ENCODE results near the gene CRYBG3. TPM values are rescaled to one million over a fixed set of nuclear protein-coding genes. Genes with fewer than 3 reads are reported as not detected.

Gene CRYBG3
- total and polyA plus RNA-seq, 2 of the 13 experiments (the other 11 are each of a cell fraction or from before 2014, with no cell fraction given), result 3.8 to 15.9 TPM

DNA sequence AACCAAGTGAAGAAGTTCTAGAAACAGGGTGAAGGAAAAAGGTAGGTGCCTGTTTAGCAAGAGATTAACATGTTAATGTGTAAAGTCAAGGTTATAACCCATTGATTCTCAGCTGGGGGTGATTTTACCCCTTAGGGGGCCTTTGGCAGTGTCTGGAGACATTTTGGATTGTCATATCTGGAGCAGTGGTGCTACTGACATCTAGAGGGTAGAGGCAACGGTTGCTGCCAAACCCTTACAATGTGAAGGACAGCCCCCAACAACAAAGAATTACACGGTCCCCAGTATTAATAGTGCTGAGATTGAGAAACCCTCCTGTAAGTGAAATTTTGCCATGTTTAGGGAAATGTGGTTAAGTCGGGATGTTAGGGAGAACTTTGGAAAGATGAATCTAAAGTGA lies 74.7 kb downstream of the CRYBG3 start (continued):
- TF ChIP-seq ZNF234 (CRISPR knock-in tag; conservative IDR thresholded peaks at IDR 0.05), result no peak
- TF ChIP-seq MAFG (CRISPR knock-in tag; IDR thresholded peaks at IDR 0.05), result no peak

DNA sequence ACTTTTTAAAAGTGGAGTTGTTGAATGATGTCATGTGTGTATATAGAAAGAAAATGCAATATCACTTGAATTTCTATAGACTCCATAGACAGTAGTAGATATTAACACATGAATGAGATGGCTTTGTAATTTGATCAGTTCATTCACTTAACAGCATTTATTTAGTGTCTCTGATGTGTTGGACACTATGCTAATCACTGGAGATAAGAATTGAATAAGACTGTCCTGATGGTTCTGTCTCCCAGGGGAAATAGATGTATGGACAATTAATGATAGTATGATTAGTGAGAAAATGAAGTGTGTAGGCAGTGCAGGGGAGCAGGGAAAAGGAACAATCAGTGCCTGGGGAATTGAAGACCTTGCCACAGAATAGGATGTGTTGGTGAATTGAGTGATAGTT lies 77.5 kb downstream of the CRYBG3 start:
- FAIRE-seq, result no peak
- intact Hi-C loops (cut with micrococcal nuclease; ENCODE audit: unreplicated experiment), result no loop called here

More for the DNA sequence above, 77.5 kb downstream of the CRYBG3 start:
- no peaks in the 10 kb centered on the region for H4K20me1 ChIP-seq (ENCODE audit: insufficient read depth, low read length)
- no peak overlapping the region for H3K27ac ChIP-seq (ENCODE audit: extremely low read length, insufficient read depth, low read length)
- no peaks in the 10 kb centered on the region for H3K79me2 ChIP-seq (ENCODE audit: insufficient read depth, low read length)
- ChIA-PET POLR2A (no interaction called here), CTCF (ENCODE audit: low intra/inter-chr PET ratio, low total read pairs) (no interaction called here)
- H3K4me2 ChIP-seq (ENCODE audit: low read depth, low read length), result no peak overlapping the region
- H2AFZ ChIP-seq (ENCODE audit: low read length), result no peak overlapping the region
- in situ Hi-C loops (cut with HindIII; ENCODE audit: extremely low pct_ligation_motif_present, low pct_unique_long_range_greater_than_20kb), result no loop called here
- no peak for DNase-seq (ENCODE audit: low spot score)
- H3K9ac ChIP-seq (ENCODE audit: insufficient read depth, low read depth, low read length), result no peak overlapping the region
- H3K27me3 ChIP-seq (ENCODE audit: control insufficient read depth in 1 of 2, insufficient read depth in 2 of 2, low read length in 2 of 2), result no peaks in the 10 kb centered on the region
- H3K4me3 ChIP-seq (replicated peaks in 1 of 3; ENCODE audit: insufficient read depth in 1 of 3, low read depth in 2 of 3, low read length in 3 of 3), result no peak overlapping the region
- no peak for ATAC-seq
- TF ChIP-seq ATF7 (IDR thresholded peaks at IDR 0.05) (peak; percentile 3; the same call in 1 of the 2 replicates), ATF7 (CRISPR knock-in tag; IDR thresholded peaks at IDR 0.05) (no peak)
- TF ChIP-seq, protein P1, sequence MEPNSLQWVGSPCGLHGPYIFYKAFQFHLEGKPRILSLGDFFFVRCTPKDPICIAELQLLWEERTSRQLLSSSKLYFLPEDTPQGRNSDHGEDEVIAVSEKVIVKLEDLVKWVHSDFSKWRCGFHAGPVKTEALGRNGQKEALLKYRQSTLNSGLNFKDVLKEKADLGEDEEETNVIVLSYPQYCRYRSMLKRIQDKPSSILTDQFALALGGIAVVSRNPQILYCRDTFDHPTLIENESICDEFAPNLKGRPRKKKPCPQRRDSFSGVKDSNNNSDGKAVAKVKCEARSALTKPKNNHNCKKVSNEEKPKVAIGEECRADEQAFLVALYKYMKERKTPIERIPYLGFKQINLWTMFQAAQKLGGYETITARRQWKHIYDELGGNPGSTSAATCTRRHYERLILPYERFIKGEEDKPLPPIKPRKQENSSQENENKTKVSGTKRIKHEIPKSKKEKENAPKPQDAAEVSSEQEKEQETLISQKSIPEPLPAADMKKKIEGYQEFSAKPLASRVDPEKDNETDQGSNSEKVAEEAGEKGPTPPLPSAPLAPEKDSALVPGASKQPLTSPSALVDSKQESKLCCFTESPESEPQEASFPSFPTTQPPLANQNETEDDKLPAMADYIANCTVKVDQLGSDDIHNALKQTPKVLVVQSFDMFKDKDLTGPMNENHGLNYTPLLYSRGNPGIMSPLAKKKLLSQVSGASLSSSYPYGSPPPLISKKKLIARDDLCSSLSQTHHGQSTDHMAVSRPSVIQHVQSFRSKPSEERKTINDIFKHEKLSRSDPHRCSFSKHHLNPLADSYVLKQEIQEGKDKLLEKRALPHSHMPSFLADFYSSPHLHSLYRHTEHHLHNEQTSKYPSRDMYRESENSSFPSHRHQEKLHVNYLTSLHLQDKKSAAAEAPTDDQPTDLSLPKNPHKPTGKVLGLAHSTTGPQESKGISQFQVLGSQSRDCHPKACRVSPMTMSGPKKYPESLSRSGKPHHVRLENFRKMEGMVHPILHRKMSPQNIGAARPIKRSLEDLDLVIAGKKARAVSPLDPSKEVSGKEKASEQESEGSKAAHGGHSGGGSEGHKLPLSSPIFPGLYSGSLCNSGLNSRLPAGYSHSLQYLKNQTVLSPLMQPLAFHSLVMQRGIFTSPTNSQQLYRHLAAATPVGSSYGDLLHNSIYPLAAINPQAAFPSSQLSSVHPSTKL (CRISPR knock-in tag; IDR thresholded peaks at IDR 0.05), result no peak
- TF ChIP-seq, protein P2, sequence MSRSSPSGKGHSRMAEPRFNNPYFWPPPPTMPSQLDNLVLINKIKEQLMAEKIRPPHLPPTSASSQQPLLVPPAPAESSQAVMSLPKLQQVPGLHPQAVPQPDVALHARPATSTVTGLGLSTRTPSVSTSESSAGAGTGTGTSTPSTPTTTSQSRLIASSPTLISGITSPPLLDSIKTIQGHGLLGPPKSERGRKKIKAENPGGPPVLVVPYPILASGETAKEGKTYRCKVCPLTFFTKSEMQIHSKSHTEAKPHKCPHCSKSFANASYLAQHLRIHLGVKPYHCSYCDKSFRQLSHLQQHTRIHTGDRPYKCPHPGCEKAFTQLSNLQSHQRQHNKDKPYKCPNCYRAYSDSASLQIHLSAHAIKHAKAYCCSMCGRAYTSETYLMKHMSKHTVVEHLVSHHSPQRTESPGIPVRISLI (CRISPR knock-in tag; IDR thresholded peaks at IDR 0.05; ENCODE audit: borderline replicate concordance), result no peak
- peaks cover 10% of the 10 kb centered on the region for H3K4me1 ChIP-seq (ENCODE audit: insufficient read depth, low read length)
- H3K9me3 ChIP-seq (ENCODE audit: low read length), result no peaks in the 10 kb centered on the region
- BruUV-seq (replicated peaks), result no TSS peak
- H3K36me3 ChIP-seq (replicated peaks in 1 of 2; ENCODE audit: control insufficient read depth in 1 of 2, insufficient read depth in 2 of 2, low read length in 2 of 2), result peaks cover 0 to 9% of the 10 kb centered on the region in 2 experiments; a peak in 4 of 5 replicates
